Keratinocyte (primary cell): Measurements from ENCODE around the gene GHITM.

Experiments
- EZH2 ChIP-seq: IDR thresholded peaks from one replicate; pipeline ENCODE4 v1.6.1; 2012; ENCODE audit warnings: inconsistent platforms, mild to moderate bottlenecking, low read length, moderate library complexity
- TF ChIP-seq, protein P1 (sequence below), 3 experiments: IDR thresholded peaks in 1 of 3; conservative IDR thresholded peaks in 1 of 3; optimal IDR thresholded peaks in 1 of 3; 2 replicates in 2 of 3; 3 replicates in 1 of 3; pipeline versions ENCODE3 to v1.5.1; 2011; ENCODE audit warnings: low read length in 3 of 3, mild to moderate bottlenecking in 3 of 3, moderate library complexity in 2 of 3, control low read depth in 1 of 3, inconsistent platforms in 1 of 3; ENCODE audit not compliant: insufficient read depth in 2 of 3; ENCODE audit errors: extremely low read depth in 1 of 3

GRCh38 chr10:84188815-84189214 lies 49.5 kb downstream of the GHITM start:
- TF ChIP-seq EZH2: no peak
- TF ChIP-seq, protein P1, sequence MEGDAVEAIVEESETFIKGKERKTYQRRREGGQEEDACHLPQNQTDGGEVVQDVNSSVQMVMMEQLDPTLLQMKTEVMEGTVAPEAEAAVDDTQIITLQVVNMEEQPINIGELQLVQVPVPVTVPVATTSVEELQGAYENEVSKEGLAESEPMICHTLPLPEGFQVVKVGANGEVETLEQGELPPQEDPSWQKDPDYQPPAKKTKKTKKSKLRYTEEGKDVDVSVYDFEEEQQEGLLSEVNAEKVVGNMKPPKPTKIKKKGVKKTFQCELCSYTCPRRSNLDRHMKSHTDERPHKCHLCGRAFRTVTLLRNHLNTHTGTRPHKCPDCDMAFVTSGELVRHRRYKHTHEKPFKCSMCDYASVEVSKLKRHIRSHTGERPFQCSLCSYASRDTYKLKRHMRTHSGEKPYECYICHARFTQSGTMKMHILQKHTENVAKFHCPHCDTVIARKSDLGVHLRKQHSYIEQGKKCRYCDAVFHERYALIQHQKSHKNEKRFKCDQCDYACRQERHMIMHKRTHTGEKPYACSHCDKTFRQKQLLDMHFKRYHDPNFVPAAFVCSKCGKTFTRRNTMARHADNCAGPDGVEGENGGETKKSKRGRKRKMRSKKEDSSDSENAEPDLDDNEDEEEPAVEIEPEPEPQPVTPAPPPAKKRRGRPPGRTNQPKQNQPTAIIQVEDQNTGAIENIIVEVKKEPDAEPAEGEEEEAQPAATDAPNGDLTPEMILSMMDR (optimal IDR thresholded peaks at IDR 0.05 in 1 of 3, IDR thresholded peaks at IDR 0.05 in 1 of 3, conservative IDR thresholded peaks at IDR 0.05 in 1 of 3; ENCODE audit: extremely low read depth in 1 of 3, insufficient read depth in 2 of 3, low read length in 3 of 3): no peak
